ENCODE measurements around the gene LRRN2. TPM values are rescaled to one million over a fixed set of nuclear protein-coding genes. Genes with fewer than 3 reads are reported as not detected.
A peak's percentile ranks its signal among the peaks of the same experiment; 100 is the strongest.

LRRN2 gene
- total RNA-seq, 3 donors from 2014 or later, result 4.3 to 33.3 (median 26.4) TPM

DNA sequence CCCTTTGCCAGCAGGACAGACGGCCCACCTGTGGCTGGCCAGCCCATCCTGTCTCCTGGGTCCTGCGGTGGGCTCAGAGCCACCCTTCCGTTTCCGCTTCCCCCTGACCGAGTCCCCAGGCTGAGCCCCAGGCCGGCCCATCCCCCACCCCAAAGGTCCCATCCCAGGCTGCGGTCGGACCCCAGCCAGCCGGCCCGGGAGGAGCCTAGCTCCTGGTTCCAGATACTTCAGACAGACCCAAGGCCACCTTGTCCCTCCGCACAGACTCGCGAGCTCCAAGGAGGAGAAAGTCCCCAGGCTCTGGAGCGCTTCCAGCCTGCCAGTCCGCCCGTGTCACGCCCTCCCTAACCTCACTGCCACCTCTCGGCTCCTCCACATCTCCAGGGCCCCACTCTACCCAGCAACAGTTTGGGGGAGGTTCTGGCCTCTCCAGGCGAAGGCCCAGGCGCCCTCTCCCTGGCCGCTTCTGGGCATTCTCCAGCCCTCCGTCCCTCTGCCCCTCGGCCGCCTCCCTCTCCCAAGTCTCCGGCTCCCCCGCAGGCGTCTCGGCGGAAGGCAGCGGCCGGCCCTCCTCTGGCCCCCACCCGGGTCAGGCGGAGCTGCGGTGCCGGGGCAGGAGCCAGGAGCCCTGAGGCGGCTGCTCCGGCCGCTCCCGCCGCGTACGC, 835 bp downstream of the LRRN2 start:
- TF ChIP-seq, protein P1, sequence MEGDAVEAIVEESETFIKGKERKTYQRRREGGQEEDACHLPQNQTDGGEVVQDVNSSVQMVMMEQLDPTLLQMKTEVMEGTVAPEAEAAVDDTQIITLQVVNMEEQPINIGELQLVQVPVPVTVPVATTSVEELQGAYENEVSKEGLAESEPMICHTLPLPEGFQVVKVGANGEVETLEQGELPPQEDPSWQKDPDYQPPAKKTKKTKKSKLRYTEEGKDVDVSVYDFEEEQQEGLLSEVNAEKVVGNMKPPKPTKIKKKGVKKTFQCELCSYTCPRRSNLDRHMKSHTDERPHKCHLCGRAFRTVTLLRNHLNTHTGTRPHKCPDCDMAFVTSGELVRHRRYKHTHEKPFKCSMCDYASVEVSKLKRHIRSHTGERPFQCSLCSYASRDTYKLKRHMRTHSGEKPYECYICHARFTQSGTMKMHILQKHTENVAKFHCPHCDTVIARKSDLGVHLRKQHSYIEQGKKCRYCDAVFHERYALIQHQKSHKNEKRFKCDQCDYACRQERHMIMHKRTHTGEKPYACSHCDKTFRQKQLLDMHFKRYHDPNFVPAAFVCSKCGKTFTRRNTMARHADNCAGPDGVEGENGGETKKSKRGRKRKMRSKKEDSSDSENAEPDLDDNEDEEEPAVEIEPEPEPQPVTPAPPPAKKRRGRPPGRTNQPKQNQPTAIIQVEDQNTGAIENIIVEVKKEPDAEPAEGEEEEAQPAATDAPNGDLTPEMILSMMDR (IDR thresholded peaks at IDR 0.05), result no peak
- peak overlapping the region; percentile 32 for H3K4me3 ChIP-seq

DNA sequence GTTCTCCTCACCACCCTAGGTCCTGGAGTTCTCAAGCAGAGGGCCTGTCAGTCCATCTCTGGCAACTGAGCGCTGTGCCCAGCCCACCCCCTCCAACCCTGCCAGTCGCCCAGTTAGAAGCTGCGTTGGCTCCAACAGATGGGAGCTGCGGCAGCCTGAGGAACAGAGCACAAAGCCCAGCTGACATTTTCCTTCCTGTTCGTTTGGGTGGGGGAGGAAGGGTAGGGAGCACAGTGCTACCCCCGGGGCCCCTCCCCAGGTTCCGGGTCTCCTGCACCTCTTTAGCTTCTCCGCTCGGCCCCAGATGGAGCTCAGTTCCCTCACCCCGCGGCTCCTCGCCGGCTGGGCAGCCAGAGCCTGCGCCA, 1.4 kb downstream of the LRRN2 start:
- Histone ChIP-seq H3K9me3 (no peaks in the 10 kb centered on the region), H3K4me1 (ENCODE audit: low read depth) (peaks cover 3% of the 10 kb centered on the region), H3K36me3 (ENCODE audit: low read depth) (no peaks in the 10 kb centered on the region), H3K4me3 (peak overlapping the region; percentile 32)
- ATAC-seq (no peak), DNase-seq (no peak)
- intact Hi-C loops (cut with DNase I, micrococcal nuclease), result no loop called here
- TF ChIP-seq, protein P1 (IDR thresholded peaks at IDR 0.05), result no peak

More for the DNA sequence above, 835 bp downstream of the LRRN2 start:
- Histone ChIP-seq H3K9me3 (no peaks in the 10 kb centered on the region), H3K4me1 (ENCODE audit: low read depth) (peaks cover 3% of the 10 kb centered on the region), H3K36me3 (ENCODE audit: low read depth) (no peaks in the 10 kb centered on the region)
- intact Hi-C loops (cut with DNase I, micrococcal nuclease), result no loop called here
- DNase-seq (peak in 2 of 3 donors; percentile 22 to 53), ATAC-seq (peak; percentile 50)

DNA sequence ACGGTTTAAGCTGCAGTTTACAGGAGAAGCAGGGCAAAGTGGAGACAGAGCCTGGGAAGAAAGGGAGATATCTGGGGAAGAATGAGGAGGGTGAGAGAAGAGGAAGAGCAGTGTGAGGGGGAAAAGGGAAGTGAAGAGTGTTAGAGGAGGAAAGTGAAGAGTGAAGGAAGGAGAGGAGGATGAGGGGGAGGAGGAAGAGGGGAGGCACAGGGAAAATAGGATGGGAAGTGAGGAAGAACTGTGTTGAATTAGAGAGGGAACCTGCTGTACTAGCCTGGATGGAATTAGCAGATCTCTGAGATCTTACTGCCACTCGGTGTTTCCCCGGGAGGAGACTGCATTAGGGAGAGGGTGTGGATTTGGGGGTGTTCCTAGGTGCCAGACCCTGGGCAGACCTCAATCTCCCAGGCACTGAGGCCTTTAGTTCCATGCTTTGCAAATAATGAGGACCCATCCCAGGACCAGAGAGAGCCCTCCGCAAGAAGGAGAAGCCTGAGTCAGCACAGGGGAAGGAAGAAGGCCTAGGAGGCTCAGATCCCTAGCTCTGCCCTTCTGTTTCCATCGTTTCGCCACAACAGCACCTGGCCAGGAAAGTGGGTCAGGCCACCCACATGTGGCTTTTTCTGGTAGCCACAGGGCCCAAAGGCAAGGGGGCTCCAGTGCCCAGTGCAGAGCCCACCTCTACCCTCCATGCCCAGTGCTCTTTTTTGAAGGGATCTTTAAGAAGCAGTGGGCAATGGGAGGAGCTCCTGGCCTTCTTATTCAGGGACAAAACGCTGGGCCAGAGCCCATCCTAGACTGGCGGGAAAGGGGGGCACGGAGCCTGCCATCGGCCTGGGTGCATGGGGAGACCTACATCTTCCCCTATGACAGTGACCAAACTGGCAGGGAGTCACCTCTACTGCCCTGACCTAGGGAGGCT, 2.0 kb downstream of the LRRN2 start:
- H3K4me3 ChIP-seq, result no peak overlapping the region
- H3K4me1 ChIP-seq (ENCODE audit: low read depth), result peaks cover 9% of the 10 kb centered on the region
- no peak for DNase-seq
- TF ChIP-seq, protein P1 (IDR thresholded peaks at IDR 0.05), result no peak
- intact Hi-C loops (cut with DNase I, micrococcal nuclease), result no loop called here
- no peak for ATAC-seq
- no peaks in the 10 kb centered on the region for H3K9me3 ChIP-seq
- no peaks in the 10 kb centered on the region for H3K36me3 ChIP-seq (ENCODE audit: low read depth)

DNA sequence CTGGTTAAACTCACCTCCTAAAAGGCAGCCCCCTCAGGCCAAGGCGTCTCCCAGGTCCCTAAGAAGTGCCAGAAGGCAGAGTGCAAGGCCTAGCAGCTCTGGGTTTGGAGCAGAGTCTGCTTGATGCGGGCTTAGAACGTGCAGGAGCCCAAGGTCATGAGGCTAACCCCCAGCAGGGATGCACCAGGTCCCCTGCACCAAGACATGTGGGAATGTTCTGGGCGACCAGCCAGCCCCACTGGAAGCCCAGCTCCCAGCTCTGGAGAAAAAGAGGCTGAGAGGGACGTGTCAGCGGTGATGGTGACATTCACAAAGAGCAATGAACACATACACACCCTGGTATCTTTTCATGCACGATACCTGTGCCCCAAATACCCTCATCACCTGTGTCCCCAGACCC, 5.1 kb downstream of the LRRN2 start:
- DNase-seq (no peak), ATAC-seq (no peak)
- TF ChIP-seq, protein P1 (IDR thresholded peaks at IDR 0.05), result no peak
- Histone ChIP-seq H3K9me3 (no peaks in the 10 kb centered on the region), H3K4me1 (ENCODE audit: low read depth) (peaks cover 12% of the 10 kb centered on the region), H3K4me3 (no peak overlapping the region), H3K36me3 (ENCODE audit: low read depth) (no peaks in the 10 kb centered on the region)
- intact Hi-C loops (cut with DNase I, micrococcal nuclease), result no loop called here

DNA sequence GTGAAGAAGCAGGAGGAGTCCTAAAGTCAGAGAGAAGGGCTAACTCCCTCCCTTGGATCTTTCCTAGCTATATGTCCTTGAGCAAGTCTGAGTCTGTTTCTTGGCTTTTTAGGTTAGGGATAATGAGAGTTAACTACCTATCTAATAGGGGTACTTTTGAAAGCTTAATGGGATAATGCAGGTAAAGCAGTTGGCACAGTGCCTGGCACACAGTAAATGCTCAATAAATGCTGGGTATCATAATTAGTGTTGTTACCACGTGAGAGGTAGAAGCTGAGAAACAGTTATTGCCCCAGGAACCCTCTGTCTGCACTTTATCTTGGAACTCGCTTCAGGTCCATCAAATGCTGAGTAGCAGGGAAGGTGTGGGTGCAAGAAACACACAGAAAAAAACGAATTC, 5.5 kb downstream of the LRRN2 start:
- no peaks in the 10 kb centered on the region for H3K9me3 ChIP-seq
- H3K4me3 ChIP-seq, result no peak overlapping the region

More for the DNA sequence above, 5.5 kb downstream of the LRRN2 start:
- Histone ChIP-seq H3K36me3 (ENCODE audit: low read depth) (no peaks in the 10 kb centered on the region), H3K4me1 (ENCODE audit: low read depth) (peaks cover 12% of the 10 kb centered on the region)
- ATAC-seq (no peak), DNase-seq (no peak)
- intact Hi-C loops (cut with DNase I, micrococcal nuclease), result no loop called here
- TF ChIP-seq, protein P1 (IDR thresholded peaks at IDR 0.05), result no peak

All from mucosa of descending colon (tissue), 3 donors.